COLO829 (cell line): ENCODE data around the gene ZFHX3.

Experiments
- DNase-seq: peaks from one replicate; pipeline ENCODE4 v3.0.0; 2012; ENCODE audit warnings: low spot score

ZFHX3 gene

GRCh38 chr16:72898216-72898825, 149.6 kb downstream of the ZFHX3 start:
- DNase-seq, result no peak

GRCh38 chr16:72897707-72898106, 150.2 kb downstream of the ZFHX3 start:
- DNase-seq, result no peak

DNA sequence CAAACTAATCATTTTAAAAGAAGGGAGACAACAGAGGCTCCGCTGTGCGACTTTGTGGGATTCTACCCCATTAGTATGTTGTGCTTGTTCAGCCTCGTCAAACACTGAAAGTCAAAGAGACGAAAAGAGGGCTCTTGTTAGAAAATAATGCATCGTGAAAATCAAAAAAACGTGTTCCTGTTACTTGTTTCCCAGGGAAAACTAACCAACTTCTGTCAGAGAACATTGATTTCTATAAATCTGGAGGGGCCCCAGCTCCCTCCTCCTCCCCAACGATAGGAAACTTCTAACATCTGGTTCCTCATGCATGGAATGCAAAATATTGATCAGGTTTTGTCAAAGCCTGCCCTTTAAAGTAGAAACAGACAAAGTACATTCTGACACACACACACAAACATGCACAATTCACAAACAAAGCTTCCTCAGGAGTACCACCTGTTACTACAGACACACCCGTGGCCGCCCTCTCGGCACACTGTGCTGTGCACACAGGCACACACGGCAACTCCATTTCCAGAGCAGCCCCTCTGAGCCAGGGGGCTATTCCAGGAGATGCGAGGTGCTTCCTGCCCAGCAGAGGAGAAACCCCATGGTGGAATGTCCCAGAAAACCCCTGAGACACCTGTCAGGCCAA, 151.3 kb downstream of the ZFHX3 start:
- no peak for DNase-seq

- no peak for DNase-seq
These were observed 152.0 kb downstream of the ZFHX3 start for GRCh38 chr16:72895951-72896350.

- no peak for DNase-seq
These were observed 153.4 kb downstream of the ZFHX3 start for GRCh38 chr16:72894293-72895151.

DNA sequence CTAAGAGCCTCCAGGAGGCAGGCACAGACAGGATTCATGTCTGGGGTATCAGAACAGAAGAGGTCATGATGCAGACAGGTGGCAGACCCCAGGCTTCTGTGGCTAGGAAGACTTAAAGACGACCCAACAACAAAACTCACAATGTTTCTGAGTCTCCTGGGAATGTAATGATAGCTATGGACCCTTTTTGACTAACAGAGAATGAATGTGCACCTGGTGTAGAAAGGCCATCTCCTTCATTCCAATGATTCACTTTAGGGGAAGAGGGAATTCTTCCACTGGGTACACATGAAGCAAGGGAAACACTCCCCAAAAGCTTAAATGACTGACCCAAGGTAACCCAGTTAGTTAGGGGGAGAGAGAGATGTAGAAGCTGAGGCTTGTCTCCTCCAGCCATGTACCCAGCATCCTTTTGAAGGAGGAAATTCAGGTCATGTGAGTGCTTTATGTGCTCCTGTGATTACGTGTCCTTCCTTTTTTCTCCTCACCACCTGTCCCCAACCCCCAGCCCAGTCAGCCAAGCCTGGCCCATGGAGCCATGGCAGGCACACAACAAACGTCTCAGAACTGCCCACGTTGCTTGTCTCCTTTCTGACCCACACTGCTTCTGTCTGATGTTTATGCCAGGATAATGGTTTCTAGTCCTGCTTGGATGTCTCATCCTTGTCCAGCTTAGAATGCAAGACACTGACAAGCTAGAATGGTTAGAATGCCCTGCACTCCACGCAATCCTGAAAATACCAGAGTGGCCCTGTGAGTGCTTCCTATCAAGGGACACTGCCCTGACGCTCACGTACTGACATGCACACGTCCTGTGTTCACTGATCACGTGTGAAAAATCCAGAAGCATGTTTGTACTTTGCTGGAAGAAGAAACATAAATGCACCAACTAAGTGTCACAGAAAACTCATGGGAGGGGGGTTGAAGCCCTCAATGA, 156.4 kb downstream of the ZFHX3 start:
- DNase-seq, result no peak

DNA sequence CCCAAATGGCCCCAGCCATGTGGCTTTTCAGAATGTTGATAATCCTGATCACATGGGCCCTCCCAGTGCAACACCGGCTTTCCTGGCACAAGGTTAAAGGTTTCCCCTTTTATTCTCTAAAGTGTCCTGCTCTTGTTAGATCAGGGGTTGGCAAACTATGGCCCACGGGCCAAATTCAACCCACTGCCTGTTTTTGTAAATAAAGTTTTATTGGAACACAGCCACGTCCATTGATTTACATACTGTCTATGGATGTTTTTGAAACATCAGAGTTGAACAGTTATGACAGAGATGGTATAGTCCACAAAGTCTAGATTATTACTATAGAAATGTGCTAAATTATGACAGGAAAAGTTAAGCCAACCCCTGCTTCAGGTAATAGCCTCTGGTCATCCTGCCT, 157.3 kb downstream of the ZFHX3 start:
- DNase-seq, result no peak

DNA sequence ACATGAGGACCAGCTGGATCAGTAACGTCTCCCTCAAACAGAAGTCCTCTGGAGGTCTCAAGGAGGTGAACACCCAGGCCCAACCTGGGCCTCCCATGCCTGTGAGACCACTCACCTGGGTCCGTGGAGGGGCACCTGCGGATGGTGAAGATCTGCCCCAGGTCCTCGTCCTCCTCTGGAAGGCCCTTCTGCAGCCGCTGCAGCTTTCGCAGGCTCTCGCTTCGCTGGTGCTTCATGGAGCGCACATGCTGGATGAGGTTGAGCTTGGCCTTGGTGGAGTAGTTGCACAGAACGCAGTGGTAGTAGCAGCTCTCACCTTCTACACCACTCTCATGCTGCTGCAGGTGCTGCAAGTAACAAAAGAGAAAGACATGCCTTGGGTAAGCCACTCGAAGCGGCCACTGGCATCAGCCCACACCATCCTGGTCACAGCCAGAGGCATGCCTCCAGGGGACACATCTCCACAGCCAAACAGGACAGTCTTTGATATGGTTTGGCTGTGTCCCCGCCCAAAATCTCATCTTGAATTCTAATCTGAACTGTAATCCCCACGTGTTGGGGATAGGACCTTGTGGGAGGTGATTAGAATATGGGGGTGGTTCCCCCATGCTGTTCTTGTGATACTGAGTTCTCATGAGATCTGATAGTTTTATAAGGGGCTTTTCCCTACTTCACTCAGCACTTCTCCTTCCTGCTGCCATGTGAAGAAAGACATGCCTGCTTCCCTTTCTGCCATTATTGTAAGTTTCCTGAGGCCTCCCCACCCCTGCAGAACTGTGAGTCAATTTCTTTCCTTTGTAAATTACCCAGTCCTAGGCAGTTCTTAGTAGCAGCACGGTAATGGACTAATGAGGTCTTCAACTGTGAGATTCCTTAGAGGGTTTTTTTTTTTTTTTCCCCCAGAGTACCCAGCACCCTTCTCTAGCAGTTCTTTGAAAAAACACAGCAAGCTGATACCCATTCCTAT, 158.0 kb downstream of the ZFHX3 start:
- DNase-seq, result no peak

DNA sequence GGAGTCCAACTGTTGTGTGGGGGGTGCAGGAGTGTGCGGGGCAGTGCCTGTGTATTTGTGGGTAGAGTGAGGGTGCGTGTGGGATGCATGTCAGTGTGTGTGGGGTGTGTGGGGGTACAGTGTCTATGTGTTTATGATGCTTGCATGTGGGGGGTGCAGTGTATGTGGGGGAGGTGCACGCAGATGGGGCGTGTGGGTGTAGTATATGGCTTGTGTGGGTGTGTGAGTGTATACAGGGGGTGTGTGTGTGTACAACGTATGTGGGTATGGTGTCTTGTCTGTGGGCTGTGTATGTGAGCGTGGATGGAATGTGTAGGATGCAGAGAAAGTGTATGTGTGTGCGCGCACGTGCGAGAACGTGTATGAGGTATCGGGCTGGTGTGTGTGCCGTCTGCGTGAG, 160.4 kb downstream of the ZFHX3 start:
- no peak for DNase-seq

GRCh38 chr16:72886346-72886974, 161.5 kb downstream of the ZFHX3 start:
- DNase-seq, result no peak

DNA sequence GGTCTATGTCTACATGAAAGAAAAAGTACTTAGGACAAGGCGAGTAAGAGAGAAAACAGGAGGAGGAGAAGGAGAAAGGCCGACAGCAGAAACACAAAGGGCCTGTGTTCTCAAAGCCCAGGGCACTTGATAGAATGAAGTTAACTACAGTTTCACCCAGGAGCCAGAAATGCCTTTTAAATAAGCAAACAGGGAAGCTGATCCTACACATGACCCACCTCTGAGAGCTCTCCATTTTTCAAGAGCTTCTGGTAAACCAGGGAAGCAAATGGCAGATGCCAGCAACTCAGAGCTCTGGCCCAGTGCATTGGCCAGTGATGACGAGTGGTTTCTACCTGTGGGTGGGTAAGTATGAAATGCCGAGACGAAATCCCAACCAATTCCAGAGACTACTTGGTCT, 163.4 kb downstream of the ZFHX3 start:
- DNase-seq, result peak; percentile 67

- DNase-seq, result no peak
These were observed 163.9 kb downstream of the ZFHX3 start for GRCh38 chr16:72884037-72884436.

DNA sequence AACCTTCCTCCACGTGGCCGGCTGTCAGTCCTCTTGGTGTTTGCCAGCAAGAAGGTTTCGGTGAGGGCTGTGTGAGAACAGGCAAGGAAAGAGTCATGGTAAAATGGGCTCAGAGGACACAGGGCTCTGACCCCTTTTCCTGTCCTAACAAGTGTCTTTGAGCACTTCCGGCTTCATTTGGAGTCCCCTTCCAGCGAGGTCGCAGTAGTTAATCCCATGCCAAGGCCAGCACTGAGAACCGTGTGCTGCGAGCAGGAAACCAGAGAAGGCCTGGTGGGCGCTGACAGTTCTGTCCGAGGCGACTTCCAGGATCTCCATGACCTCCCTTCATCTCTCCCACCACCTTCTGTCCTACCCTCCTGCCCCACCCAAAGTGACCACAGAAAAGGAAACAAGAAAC, 168.1 kb downstream of the ZFHX3 start:
- no peak for DNase-seq

DNA sequence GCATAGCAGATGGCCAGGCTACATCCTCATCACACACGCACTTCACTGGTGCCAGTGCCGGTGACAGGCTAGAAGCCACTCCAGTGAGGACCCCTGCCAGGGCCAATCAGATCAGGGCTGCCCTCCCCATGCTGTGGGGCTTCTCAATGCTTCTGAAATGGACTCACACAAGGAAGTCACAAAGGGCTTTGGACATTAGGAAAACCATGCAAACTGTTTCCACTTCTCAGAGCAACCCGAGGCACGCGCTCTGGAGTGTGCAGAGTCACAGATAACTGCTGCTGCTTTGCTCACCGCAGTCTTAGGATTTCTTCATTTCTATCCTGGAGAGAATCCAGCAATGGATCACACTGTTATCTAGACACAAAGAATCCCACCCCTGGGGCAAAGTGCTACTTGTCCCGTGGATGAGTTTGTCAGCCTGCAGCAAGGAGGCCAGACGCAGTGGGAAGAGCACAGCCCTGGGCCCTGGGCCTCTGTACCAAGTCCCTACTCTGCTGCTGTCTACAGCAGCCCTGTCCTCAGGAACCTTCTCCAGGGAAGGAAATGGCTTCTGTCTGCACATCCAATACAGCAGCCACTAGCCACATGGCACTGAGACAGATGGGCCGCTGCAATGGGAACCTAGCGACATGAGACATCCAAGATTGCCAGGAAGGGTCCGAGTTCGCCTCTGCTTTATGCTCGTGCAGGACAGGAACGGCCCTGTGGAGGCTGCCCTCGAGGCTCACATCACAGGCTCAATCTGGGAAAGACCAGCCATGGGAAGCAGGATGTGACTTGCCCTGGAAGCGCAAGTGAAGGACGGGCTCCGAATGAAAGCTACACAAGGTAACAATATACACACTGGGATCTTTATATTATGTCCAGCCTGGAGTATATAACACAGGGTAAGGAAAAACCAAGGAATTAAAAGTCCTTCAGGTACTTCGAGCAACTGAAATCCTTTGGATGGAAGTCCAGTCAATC, 169.3 kb downstream of the ZFHX3 start:
- DNase-seq, result no peak

- DNase-seq, result peak; percentile 85
These were observed 170.4 kb downstream of the ZFHX3 start for GRCh38 chr16:72877374-72878028.

- DNase-seq, result peak; percentile 9
These were observed 171.0 kb downstream of the ZFHX3 start for GRCh38 chr16:72876981-72877373.

- DNase-seq, result no peak
These were observed 171.7 kb downstream of the ZFHX3 start for GRCh38 chr16:72876221-72876620.

DNA sequence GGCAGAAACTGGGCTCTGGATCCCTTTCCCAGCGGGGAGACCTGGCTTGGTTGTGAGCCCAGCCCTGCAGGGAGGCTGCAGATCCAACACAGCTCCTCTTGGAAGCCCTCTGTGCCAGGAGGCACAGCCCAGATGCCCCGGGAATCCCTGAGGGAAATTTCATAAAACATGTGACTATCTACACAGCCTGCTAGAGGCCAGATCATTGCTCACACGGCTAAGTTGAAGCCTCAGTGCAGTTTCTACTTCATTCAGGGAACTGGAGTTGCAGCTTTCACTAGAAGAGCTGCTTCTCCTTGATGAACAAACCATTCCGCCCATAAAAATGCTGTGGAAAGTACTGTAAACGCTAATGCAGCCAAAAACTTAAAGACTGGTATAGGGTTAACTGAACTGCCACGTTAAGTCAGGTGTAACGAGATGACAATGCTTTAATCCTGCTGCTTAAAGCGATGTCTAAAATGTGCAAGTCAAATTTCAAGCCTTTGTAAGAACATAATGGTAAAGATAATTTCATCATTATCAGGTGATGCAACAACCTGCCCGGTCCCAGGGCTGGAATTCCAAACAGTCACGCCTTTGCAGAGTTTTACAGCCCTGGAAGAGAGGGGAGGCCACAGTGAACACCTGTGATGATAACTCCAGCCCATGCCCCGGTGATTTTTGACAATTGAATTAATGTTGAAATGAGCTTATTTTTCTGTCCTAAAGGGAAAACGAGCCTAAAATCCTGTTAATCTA, 172.5 kb downstream of the ZFHX3 start:
- DNase-seq, result no peak
